ENCODE results near the gene HOXA5. TPM values are rescaled to one million over a fixed set of nuclear protein-coding genes. Genes with fewer than 3 reads are reported as not detected.

Gene HOXA5
- polyA plus RNA-seq, 1 donor, result 76.0 TPM

GRCh38 chr7:27183682-27184336, 40.3 kb upstream of the HOXA5 start:
- DNase-seq, result no peak

- no peak for DNase-seq
Observed at GRCh38 chr7:27182861-27183681, 39.6 kb upstream of the HOXA5 start.

GRCh38 chr7:27182285-27182841, 38.9 kb upstream of the HOXA5 start:
- DNase-seq, result no peak

DNA sequence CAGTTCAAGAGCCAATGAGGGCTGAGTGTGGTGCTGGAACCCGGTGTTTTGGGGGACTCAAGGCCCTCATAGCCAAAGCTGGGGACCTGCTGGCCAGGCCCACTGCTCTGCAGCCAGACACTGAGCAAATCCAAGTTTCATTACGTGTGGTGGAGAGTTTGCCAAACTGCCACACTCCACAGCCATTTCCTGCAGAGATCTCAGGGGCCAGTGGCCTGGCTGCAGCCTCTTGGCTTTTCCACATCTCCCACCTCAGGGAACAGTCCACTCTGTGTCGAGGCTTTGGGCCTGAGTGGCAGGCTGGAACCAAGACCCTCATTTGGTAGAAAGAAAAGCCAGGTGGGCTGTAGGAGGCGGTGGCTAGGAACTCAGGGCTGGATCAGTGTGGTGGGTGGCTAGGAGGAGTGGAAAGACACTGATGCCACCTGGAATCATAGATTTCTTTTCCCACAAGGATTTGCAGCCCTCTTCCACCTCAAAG, 38.4 kb upstream of the HOXA5 start:
- no peak for DNase-seq

GRCh38 chr7:27180431-27181420, 37.2 kb upstream of the HOXA5 start:
- no peak for DNase-seq

DNA sequence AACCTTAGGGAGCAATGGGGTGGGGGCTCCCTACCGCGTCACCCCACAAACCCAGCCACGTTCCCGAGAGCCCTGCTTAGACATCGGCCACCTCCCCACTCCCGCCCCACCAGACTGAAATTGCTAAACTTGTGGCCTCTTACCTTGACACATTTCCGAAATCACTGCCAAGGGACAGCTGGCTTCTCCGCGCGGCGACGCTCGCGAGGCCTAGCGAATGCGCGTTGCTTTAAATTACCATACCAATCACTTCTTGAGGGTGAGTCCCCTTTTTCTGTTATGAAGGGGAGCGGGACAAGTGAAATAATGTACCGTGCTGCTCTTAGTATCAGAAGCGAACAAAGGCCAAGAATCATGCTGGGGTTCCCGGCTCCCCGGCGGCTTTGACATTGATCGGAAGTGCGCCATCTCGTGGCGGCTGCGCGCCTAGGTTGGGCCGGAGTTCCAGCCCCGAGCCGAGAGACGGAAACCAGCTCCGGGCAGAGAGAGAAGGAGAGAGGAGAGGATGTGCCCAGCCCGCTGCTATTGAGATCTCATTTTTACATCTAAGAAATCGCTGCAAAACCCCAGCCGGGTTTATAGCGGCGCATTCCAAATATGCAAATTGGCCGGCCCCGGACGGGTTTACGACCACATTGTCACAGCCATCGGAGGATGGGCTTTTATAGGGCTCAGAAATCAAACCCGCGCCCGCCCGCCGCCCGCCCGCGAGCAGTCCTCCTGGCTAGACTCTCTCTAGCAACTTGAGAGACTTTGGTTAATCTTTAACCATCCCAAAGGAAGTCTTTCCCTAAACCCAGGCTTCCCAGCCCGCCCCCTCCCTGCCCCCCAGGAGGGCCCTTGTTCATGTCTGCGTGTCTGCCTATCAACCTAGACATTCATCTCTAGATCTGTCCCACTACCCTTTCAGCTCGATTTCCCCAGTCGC, 36.3 kb upstream of the HOXA5 start:
- DNase-seq, result peak; percentile 91

DNA sequence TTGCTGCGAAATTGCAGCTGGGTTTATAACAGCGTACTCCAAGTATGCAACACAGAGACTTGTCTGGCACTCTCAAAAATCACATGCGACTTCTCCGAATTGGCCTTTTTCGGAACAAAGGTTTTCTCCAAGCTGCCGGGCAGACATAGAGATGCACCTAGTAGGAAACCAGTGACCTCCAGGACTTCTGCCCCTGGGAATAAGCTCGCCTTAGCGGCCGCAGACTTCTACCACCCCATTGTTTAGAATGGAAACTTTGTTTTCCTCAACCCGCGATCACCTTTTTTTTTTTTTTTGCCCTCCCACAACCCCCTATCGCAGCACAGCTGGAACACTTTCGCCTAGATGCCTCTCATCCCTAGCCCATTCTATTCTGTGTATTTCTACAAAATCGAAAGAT, 35.5 kb upstream of the HOXA5 start:
- DNase-seq, result no peak

DNA sequence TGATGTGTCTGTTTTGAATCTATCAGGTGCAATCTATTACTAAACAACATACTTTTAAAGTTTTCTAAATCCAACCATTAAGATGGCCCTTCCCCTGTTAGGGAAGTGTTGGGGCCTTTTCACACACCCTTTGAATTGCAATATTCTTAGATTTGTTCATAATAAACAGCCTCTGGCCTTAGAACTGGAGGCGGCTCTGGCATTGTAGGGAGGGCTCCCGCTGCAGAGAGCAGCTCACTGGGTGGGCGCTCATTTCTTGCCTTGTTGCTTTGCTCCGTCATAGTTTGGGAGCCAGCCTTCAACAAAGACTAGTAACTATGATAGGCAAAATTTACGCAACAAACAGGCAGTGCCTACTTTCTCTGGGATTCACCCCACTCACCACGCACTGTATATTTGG, 34.9 kb upstream of the HOXA5 start:
- DNase-seq, result no peak

DNA sequence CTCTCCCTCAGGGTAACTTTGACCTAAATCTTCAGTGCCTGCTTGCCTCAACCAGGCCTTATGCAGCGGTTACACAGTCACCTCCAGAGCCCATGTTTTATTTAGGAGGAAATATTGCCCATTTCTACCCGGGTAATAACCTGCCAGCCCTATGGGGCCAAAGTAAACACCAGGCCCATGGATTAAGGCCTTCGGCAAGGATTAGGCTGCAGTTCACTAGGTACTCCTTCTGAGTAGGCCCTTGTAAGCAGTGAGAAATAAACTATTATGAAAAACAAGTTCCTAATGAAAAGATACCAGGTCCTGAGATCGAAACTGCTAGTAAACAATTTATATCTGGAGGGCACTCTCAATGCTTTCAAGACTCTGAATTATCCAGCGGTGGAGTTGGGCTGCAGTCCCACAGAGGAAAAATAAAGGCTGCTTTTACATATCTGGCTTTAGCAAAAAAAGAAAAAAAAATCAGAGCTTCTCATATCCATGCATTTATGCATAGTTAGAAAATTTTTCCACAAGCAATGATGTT, 34.4 kb upstream of the HOXA5 start:
- DNase-seq, result no peak

GRCh38 chr7:27176962-27177794, 33.7 kb upstream of the HOXA5 start:
- no peak for DNase-seq

GRCh38 chr7:27176524-27176845, 33.0 kb upstream of the HOXA5 start:
- DNase-seq, result no peak

DNA sequence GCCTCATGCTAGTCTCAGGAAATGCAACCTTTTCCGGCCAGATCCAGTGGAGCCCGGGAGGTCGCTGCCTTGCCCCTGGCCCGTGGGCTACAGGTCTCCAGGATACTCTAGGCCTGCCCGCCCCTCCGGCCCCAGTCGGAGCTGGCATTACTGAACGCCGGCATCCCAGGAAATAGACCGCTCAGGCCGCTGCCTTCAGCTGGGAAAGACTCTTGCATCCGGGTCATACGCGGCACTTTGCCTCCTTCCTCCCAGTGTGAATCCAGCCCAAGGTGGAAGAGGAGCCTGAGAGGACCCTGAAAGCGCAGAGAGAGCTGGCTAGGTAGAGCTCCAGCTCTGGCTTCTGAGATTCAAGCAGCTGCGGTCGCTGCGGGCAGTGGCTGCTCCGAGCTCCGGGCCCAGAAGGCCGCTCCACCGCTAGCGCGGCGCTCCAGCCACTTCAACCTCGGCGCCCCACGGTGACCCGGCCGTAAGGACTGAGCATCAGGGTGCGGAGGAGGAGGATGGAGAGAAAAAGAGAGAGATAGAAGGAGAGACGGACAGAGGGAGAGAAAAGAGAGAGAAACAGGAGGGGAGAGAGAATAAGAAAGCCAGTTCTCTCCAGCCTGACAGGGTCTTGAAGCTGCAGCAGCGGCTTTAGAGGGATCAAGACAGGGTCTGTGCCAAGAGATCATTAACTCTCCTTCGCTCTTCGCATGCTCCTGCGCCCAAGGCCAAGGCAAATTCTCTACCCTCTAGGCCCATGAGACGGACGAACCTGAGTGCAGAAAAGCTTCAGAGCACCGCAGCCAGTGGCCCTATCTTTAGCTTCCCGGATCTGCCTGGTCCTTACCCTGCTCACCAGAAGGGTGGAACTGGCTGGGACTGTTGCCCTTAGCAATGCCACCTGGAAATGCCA, 32.4 kb upstream of the HOXA5 start:
- no peak for DNase-seq

GRCh38 chr7:27174874-27175625, 31.6 kb upstream of the HOXA5 start:
- DNase-seq, result no peak

- peak; percentile 84 for DNase-seq
Observed at GRCh38 chr7:27173956-27174873, 30.7 kb upstream of the HOXA5 start, which contains the start of gene HOXA10. Gene HOXA10 (minus strand): TSS chr7:27174320. CDS start chr7:27174306, 14 bp downstream.

- DNase-seq, result no peak
Observed at GRCh38 chr7:27173511-27173955, 30.1 kb upstream of the HOXA5 start.

DNA sequence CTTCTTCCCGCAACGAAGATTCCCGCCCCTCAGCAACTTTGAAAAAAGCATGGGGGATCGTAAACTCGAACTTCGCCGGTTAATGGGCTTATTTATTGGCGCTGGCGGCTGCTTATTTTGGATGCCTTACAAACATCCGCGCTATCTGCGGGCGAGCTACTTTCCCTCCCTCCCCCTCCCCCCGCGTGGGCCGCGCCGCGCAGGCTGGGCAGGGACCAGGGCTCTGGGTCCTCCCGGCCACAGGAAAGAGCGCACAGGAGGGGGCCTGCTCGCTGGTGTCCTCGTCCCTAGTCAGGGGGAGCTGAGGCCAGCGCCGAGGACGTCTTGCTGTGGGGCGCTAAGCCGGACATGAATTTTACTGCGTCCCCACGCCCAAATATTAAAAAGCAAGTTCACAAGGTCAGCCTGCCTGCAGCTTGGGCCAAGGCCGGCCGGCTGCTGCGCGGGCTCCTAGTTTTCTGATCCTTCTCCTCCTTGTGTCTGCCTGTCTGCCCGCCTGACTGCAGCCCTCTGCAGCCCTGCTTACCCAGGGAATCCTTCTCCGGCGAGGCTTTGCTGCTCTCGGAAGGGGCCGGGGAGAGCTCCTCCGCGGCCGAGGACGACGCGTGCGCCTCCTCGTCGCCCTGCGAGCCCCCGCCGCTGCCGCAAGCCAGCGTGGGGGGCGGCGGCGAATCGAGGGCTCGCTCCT, 29.5 kb upstream of the HOXA5 start:
- DNase-seq, result peak; percentile 83

Measured in left kidney (tissue), 2 donors.